ENCODE data around the gene CSNK1G1.

DNA sequence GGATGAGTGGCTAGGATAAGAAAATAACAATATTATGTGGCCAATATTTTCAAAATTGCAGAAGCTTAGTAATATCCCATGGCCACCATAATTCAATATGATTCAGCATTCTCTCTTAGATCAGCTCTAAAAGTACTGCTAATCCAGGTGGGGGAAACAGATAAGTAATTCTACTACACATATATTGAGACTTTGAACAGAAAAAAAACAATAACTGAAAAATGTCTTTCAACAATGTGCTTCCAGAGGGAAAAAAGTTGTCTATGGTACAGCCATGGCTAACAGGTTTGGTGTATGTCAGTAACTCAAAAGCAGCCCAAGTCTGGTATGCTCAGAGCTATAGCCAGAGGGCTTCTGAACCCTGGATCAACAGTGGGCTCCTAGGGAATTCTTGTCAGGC lies 150.8 kb downstream of the CSNK1G1 start:
- TF ChIP-seq, protein P1, sequence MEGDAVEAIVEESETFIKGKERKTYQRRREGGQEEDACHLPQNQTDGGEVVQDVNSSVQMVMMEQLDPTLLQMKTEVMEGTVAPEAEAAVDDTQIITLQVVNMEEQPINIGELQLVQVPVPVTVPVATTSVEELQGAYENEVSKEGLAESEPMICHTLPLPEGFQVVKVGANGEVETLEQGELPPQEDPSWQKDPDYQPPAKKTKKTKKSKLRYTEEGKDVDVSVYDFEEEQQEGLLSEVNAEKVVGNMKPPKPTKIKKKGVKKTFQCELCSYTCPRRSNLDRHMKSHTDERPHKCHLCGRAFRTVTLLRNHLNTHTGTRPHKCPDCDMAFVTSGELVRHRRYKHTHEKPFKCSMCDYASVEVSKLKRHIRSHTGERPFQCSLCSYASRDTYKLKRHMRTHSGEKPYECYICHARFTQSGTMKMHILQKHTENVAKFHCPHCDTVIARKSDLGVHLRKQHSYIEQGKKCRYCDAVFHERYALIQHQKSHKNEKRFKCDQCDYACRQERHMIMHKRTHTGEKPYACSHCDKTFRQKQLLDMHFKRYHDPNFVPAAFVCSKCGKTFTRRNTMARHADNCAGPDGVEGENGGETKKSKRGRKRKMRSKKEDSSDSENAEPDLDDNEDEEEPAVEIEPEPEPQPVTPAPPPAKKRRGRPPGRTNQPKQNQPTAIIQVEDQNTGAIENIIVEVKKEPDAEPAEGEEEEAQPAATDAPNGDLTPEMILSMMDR (IDR thresholded peaks at IDR 0.05): no peak
- TF ChIP-seq POLR2AphosphoS5 (IDR thresholded peaks at IDR 0.05): no peak
